ENCODE results near the gene TMEM256.
"Not testable (repeated sequence)": the region's sequence is repeated elsewhere in the genome, so short reads cannot be mapped to it uniquely, and the experiment has no call there.

Gene TMEM256

GRCh38 chr17:7383371-7383741 is 20.5 kb downstream of the TMEM256 start:
- DNase-seq, result no peak

DNA sequence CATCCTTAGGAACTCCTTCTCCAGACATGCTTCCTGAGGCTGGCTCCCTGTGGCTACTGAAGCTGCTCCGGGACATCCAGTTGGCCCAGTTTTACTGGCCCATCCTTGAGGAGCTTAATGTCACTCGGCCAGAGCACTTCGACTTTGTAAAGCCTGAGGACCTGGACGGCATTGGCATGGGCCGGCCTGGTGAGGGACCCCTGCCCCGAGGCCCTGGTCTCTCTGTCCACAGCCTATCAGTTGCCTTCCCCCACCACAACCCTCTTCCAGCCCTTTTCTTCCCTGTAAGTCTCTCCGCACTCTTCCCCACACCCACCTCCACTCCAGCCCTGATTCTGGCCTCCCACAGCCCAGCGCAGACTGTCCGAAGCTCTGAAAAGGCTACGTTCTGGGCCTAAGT is 21.0 kb downstream of the TMEM256 start:
- DNase-seq, result no peak

GRCh38 chr17:7380855-7381683 is 22.8 kb downstream of the TMEM256 start, which contains the start of gene TNK1:
Gene TNK1, plus strand, starts transcription at chr17:7381089. Its CDS starts 1,838 bp downstream, at chr17:7382927.
- DNase-seq, result no peak

DNA sequence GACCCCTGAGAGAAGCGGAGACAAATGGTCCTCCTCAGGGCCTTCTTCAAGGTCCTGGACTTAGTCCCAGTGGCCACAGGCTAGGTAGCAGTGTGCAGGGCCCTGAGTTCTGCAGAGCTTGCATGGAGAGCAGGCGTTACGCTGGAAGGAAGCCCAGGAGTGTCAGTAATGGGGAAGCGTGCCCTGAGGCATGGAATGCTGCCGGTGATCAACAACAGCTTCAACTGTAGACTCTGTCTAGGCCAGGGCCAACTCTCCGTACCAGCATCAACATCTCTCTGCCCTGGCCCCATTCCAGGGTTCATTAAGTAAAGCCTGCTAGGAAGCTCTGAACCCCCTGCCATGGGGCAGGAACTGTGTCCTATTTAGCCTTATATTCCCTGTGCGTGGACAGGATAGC is 23.6 kb downstream of the TMEM256 start:
- no peak for DNase-seq

- DNase-seq, result no peak
These were observed 24.8 kb downstream of the TMEM256 start for GRCh38 chr17:7379134-7379533.

DNA sequence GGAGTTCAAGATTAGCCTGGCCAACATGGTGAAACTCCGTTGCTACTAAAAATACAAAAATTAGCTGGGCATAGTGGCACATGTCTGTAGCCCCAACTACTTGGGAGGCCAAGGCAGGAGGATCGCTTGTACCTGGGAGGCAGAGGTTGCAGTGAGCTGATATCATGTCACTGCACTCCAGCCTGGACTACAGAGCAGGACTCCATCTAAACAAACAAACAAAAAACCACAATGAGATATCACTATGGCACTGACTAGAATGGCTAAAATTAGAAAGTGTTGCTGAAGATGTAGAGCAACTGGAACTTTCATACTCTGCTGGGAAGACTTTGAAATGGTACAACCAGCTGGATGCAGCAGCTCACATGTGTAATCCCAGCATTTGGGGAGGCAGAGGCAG is 29.5 kb downstream of the TMEM256 start:
- DNase-seq, result no peak

DNA sequence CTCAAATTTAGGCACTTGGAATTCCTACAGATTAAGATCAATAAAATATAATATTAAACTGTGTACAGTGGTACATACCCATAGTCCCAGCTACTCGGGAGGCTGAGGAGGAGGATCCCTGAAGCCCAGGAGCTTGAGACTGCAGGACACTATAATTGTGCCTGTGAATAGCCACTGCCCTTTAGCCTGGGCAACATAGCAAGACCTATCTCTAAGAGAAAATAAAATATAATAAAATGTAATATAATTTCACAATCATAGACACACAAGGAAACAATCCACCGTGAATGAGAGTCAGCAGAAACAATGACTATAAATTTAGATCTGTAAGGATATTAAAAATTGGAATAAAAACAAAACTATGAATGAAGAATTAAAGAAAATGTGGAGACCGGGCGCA is 33.0 kb downstream of the TMEM256 start:
- DNase-seq, result no peak

DNA sequence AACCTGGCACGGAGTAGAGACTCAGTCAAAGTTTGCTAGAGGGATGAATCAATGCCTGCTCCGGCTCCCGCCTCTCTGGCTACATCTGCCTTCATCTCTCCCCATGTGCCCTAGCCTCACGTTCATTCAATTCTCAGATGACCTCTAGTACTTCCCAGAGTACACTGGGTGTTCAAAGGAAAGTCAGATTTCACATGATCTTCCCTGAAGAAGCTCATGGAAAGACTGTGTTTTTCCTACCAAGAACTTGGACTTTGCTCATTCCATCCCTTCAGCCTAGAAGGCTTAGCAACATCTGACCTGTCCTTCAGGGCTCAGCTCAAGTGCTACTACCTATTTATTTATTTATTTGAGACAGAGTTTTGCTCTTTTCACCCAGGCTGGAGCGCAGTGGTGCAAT is 34.1 kb downstream of the TMEM256 start:
- no peak for DNase-seq

- not testable (repeated sequence) for DNase-seq
These were observed 35.3 kb downstream of the TMEM256 start for GRCh38 chr17:7368599-7368994.

GRCh38 chr17:7367918-7368598 is 35.8 kb downstream of the TMEM256 start:
- no peak for DNase-seq

DNA sequence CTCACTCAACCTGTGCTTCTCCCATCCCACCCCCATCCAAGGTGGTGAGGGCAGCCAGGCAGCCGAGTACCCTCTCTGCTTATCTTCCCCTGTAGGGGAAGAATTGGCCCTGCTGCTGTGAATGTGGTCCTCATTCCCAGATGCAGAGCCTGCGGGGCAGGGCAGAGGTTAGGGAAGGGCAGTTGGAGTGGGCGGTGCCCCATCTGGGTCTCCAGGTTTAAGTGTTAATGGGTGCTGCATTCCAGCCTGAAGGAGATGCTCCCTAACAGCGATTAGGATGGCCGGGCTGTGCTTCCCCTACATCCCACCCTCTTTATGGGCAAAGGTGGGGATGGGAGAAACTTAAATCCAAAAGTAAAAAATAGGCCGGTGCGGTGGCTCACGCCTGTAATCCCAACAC is 36.8 kb downstream of the TMEM256 start:
- no peak for DNase-seq

- not testable (repeated sequence) for DNase-seq
These were observed 37.9 kb downstream of the TMEM256 start for GRCh38 chr17:7365963-7366362.

DNA sequence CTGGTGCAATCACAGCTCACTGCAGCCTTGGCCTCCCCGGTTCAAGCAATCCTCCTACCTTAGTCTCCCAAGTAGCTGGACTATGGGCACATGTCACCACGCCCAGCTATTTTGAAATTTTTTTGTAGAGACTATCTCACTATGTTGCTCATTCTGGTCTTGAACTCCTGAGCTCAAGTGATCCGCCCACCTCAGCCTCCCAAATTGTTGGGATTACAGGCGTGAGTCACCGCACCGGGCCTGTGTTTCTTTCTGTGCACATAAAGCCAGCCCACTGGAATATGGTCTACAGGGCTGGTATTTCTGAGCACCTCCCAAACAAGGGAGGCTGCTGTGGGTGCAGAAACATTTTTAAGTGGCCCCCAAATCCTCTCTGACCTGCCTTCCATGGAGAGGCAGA is 40.6 kb downstream of the TMEM256 start:
- no peak for DNase-seq

DNA sequence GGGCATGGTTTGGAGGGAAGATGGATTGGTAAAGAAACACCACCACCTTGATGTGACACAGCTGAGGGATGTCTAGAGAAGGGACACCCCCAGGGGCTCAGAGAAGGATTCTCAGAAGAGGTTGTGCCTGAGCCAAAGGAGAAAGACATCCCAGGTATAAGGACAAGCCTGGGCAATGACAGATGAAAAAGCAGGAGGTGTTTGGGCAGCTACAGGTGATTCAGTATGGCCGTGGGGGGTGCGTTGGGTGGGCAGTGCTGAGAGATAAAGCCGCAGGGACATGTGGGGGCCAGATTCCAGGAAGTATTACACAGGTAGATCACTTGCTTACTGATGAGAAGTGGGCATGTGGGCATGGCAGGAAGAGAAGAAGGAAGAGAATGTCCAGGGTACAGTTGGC is 42.0 kb downstream of the TMEM256 start:
- DNase-seq, result no peak

- no peak for DNase-seq
These were observed 46.5 kb downstream of the TMEM256 start for GRCh38 chr17:7357381-7357780.

DNA sequence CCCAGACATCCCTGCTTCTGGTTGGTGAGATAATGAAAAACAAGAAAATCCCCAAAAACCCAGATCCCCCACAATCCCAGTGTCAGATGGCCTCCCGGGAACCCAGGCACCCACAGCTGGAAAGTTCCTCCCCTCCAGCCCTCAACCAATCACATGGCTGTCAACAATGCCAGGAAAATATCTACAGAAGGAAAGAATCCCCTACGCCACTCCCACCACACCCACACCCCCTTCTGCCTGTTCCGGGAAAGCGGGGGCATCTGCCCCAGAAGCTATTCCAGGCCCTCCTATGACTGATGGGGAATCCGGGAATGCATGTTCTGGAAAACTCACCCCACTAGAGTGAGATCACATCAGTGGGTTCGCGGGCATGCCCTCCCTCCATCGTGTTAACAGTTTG is 47.1 kb downstream of the TMEM256 start:
- DNase-seq, result no peak

- peak; percentile 73 for DNase-seq
These were observed 47.8 kb downstream of the TMEM256 start for GRCh38 chr17:7356072-7356549.

GRCh38 chr17:7355573-7355972 is 48.3 kb downstream of the TMEM256 start:
- no peak for DNase-seq

DNA sequence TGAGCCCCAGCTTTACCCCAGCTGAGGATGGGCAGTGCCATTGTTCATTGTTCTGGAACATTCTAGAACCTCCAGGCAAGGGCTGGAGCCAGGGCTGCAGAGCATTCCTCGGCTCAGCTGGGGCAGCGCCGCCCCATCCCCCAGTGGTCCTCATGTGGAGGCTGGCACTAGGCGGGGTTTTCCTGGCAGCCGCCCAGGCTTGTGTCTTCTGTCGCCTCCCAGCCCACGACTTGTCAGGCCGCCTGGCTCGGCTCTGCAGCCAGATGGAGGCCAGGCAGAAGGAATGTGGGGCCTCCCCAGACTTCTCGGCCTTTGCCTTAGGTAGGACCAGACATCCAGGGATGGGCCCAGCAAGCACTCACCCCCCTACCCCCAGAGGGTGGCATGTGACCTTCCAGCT is 48.8 kb downstream of the TMEM256 start, which contains the start of gene TMEM95:
TSS of gene TMEM95 (plus strand) at position 104 of the 400 bp plus-strand sequence. CDS start at position 153, 49 bp downstream.
- no peak for DNase-seq

DNA sequence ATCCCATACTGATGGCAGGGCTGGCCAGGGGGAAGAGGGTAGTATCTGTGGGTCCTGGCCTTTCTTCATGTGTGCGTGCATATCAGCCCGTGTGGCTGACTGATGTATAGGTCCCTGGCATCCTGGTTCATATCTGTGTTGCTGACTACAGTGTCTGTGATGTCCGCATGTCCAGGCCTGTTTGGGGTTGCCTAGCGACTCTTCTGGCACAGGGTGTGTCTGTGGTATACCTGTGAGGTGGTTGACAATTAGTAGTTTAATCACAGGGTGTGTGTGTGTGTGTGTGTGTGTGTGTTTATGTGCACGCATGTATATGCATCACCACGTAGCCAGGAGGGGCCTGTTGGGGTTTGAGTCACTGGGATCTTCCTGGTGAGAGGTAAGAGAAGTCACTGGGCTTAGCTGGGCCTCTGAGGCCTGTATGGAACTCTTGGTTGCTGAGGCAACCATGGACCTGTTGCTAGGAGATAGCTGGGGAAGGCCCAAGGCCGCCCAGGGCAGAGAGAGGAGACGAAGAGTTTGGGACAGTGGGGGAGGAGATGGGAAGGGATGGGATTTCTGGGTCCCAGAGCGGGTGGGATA is 49.5 kb downstream of the TMEM256 start:
- no peak for DNase-seq

Measured in effector CD8-positive, alpha-beta T cell (primary cell).